Parathyroid adenoma (tissue), 2 donors: Measurements from ENCODE around the gene KIF27.
"Not testable (repeated sequence)": the region's sequence is repeated elsewhere in the genome, so short reads cannot be mapped to it uniquely, and the experiment has no call there.

ENCODE experiments used
- H2AFZ ChIP-seq: fragments of 300-600 bp; sonication (generic); one replicate; pipeline ENCODE4 v1.7.0; 2017; ENCODE audit warnings: antibody characterized with exemption, mild to moderate bottlenecking
- H3K27ac ChIP-seq: fragments of 300-600 bp; sonication (generic); one replicate; pipeline ENCODE4 v1.7.0; 2017
- H3K27me3 ChIP-seq: fragments of 300-600 bp; sonication (generic); one replicate; pipeline ENCODE4 v1.7.0; 2017; ENCODE audit warnings: low read length; ENCODE audit not compliant: control insufficient read depth, insufficient read depth
- H3K36me3 ChIP-seq: fragments of 300-600 bp; sonication (generic); one replicate; pipeline ENCODE4 v1.7.0; 2017; ENCODE audit warnings: low read length; ENCODE audit not compliant: control insufficient read depth, insufficient read depth
- H3K4me1 ChIP-seq: fragments of 300-600 bp; sonication (generic); one replicate; pipeline ENCODE4 v1.7.0; 2017; ENCODE audit warnings: control low read depth
- H3K4me2 ChIP-seq: fragments of 300-600 bp; sonication (generic); one replicate; pipeline ENCODE4 v1.7.0; 2017; ENCODE audit warnings: low read length
- H3K4me3 ChIP-seq: fragments of 300-600 bp; sonication (generic); one replicate; pipeline ENCODE4 v1.7.0; 2017; ENCODE audit warnings: low read depth, low read length
- H3K79me2 ChIP-seq: fragments of 300-600 bp; sonication (generic); one replicate; pipeline ENCODE4 v1.7.0; 2017; ENCODE audit warnings: control low read depth
- H3K9ac ChIP-seq: fragments of 300-600 bp; sonication (generic); one replicate; pipeline ENCODE4 v1.7.0; 2017; ENCODE audit warnings: mild to moderate bottlenecking
- H3K9me3 ChIP-seq: fragments of 300-600 bp; sonication (generic); one replicate; pipeline ENCODE4 v1.7.0; 2017; ENCODE audit warnings: low read length; ENCODE audit not compliant: control insufficient read depth
- TF ChIP-seq, protein P1 (sequence below): fragments of 300-600 bp; sonication (generic); IDR thresholded peaks from one replicate; pipeline ENCODE4 v1.7.0; 2017; ENCODE audit warnings: antibody characterized with exemption, mild to moderate bottlenecking
- donor health status: primary hyperparathyroidism.

The KIF27 gene

GRCh38 chr9:83957248-83957513, 35.9 kb upstream of the KIF27 start:
- Histone ChIP-seq H3K4me2 (peak overlapping the region; percentile 65), H3K27me3 (no peaks in the 10 kb centered on the region), H3K9me3 (no peaks in the 10 kb centered on the region), H3K9ac (no peak overlapping the region), H2AFZ (peak overlapping the region; percentile 98), H3K36me3 (no peaks in the 10 kb centered on the region), H3K27ac (peak overlapping the region; percentile 79), H3K4me3 (peak overlapping the region; percentile 64), H3K4me1 (peaks cover 5% of the 10 kb centered on the region), H3K79me2 (no peaks in the 10 kb centered on the region)
- TF ChIP-seq, protein P1, sequence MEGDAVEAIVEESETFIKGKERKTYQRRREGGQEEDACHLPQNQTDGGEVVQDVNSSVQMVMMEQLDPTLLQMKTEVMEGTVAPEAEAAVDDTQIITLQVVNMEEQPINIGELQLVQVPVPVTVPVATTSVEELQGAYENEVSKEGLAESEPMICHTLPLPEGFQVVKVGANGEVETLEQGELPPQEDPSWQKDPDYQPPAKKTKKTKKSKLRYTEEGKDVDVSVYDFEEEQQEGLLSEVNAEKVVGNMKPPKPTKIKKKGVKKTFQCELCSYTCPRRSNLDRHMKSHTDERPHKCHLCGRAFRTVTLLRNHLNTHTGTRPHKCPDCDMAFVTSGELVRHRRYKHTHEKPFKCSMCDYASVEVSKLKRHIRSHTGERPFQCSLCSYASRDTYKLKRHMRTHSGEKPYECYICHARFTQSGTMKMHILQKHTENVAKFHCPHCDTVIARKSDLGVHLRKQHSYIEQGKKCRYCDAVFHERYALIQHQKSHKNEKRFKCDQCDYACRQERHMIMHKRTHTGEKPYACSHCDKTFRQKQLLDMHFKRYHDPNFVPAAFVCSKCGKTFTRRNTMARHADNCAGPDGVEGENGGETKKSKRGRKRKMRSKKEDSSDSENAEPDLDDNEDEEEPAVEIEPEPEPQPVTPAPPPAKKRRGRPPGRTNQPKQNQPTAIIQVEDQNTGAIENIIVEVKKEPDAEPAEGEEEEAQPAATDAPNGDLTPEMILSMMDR = no peak

DNA sequence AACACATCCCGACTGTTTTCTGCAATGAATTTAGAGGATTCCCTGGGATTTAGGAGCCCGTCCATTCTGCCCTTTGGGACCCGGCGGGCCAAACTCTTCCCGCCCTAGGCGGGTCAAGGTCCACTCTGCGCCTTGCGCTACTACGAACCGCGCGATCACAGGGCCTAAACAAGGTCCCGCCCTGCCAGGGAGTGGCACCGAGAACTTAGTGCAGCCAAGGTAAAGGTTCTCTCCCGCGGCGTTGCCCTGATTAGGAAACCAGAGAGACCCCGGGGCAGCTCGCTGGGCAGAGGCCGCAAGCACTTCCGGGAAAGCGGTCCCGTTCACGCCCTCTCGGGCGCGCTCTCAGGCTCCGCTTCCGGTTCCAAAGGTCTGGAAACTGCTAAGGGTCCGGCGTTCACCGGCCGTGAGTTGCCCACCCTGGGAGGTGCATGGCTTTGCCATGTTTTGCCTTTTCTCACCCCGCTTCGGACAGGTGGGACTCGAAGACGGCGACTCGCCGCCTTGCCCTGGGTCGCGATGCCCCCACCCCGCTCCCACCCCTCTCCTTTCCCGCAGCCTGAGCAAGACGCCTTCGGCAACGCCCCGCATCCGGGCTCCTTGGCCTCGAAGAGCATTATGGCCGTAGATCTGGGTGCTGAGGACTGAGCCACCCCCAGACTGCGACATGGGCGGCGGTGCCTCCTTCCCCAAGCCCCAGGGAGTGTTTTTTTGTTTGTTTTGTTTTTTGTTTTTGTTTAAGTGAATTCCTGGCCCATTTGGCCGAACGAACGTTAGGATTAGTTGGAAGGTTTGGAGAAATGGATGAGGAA, 35.4 kb upstream of the KIF27 start:
- Histone ChIP-seq H3K4me2 (peak overlapping the region; percentile 65), H3K36me3 (no peaks in the 10 kb centered on the region), H3K4me1 (peaks cover 5% of the 10 kb centered on the region), H3K27me3 (no peaks in the 10 kb centered on the region), H3K79me2 (no peaks in the 10 kb centered on the region), H3K4me3 (peak overlapping the region; percentile 64), H3K9ac (peak overlapping the region; percentile 37), H3K9me3 (no peaks in the 10 kb centered on the region), H2AFZ (peak overlapping the region; percentile 98), H3K27ac (peak overlapping the region; percentile 79)
- TF ChIP-seq, protein P1 = no peak

- peak overlapping the region; percentile 37 for H3K9ac ChIP-seq
- H3K27ac ChIP-seq = peak overlapping the region; percentile 79
- TF ChIP-seq, protein P1 = no peak
- no peaks in the 10 kb centered on the region for H3K27me3 ChIP-seq
- H3K79me2 ChIP-seq = no peaks in the 10 kb centered on the region
- no peaks in the 10 kb centered on the region for H3K36me3 ChIP-seq
- peak overlapping the region; percentile 98 for H2AFZ ChIP-seq
- no peaks in the 10 kb centered on the region for H3K9me3 ChIP-seq
- H3K4me1 ChIP-seq = peaks cover 5% of the 10 kb centered on the region
- peak overlapping the region; percentile 65 for H3K4me2 ChIP-seq
- peak overlapping the region; percentile 64 for H3K4me3 ChIP-seq
These were observed 34.8 kb upstream of the KIF27 start for GRCh38 chr9:83956086-83956435.

- H3K4me1 ChIP-seq, H3K4me2 ChIP-seq, H3K27me3 ChIP-seq, H2AFZ ChIP-seq, H3K9ac ChIP-seq, H3K4me3 ChIP-seq, H3K79me2 ChIP-seq, H3K9me3 ChIP-seq, H3K27ac ChIP-seq, H3K36me3 ChIP-seq: not testable (repeated sequence)
These were observed 26.9 kb upstream of the KIF27 start for GRCh38 chr9:83948096-83948495.

DNA sequence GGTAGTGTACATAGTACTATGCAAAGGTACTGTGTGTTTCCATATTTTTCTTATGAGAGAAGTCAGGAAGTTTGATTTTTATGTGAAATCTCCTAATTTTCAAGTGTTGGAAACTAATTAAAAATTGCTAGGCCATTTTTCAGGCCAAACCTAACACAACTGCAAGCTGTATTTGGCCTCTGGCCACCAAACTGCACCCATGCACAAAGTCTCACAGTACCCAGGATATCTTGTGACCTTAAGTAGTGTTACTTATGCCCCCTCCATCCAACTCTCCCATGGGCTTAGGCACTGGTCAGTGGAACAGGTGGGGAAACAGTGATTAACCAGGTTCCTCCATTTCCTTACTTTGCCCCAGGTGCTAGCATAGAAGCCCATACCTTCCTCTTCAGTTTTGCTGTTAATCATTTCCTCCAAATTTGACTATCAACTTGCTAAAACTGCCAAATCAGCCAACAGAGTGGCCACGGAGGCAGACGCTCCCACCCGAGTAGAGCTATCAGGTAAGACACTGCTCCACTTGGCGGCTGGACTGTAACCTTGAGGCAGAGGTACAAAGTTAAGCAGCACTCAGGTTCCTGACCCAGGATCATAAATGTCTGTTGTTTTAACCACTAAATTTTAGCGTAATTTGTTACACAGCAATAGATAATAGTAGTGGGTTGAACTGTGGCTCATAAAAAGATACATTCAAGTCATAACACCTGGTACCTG, 19.5 kb upstream of the KIF27 start:
- Histone ChIP-seq H3K27ac (no peak overlapping the region), H3K4me3 (no peak overlapping the region), H3K27me3 (no peaks in the 10 kb centered on the region), H3K9ac (no peak overlapping the region), H3K4me2 (no peak overlapping the region), H3K36me3 (no peaks in the 10 kb centered on the region), H3K9me3 (no peaks in the 10 kb centered on the region), H2AFZ (no peak overlapping the region), H3K4me1 (peaks cover 3% of the 10 kb centered on the region), H3K79me2 (no peaks in the 10 kb centered on the region)
- TF ChIP-seq, protein P1 = no peak
